ENCODE measurements around the gene GRIK1.

The GRIK1 gene

DNA sequence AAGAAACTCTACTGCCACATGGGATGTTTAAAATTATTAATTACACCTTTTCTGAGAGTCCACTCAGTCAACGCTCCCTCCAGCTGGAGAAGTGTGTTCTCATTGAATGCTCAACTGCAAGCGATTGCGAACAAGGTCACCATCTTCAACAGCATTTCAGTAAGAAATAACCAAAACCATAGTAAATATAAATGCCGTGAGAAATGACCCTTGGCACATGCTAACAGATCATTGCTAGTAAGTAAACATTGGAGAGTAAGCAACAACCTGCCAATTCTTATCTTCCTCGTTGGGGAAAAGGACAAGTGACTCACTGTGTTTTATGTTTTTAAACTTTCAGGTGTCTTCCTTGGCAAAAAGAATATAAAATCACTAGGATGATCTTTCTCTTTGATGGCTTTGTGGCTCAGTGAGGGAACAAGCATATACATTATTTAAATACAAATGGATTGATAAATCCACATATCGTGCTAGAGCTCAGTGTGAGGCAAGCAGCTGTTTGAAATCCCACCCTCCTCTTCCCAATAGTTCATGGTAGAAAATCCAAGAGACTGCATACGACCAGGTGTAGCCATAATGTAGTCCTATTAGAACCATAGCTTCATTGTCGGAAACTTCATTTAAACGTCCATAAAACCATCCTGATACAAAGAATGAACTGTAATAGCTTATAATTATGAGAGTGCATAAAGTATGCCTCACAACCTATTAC, 214.6 kb downstream of the GRIK1 start:
- Histone ChIP-seq H3K4me1 (ENCODE audit: control insufficient read depth in 1 of 2, insufficient read depth in 1 of 2, low read depth in 1 of 2, low read length in 1 of 2) (no peaks in the 10 kb centered on the region), H3K27ac (no peak overlapping the region), H3K27me3 (no peaks in the 10 kb centered on the region), H3K9me3 (no peaks in the 10 kb centered on the region), H3K36me3 (no peaks in the 10 kb centered on the region), H3K4me3 (ENCODE audit: low read depth in 1 of 2, low read length in 1 of 2) (no peak overlapping the region)
- TF ChIP-seq, protein P1, sequence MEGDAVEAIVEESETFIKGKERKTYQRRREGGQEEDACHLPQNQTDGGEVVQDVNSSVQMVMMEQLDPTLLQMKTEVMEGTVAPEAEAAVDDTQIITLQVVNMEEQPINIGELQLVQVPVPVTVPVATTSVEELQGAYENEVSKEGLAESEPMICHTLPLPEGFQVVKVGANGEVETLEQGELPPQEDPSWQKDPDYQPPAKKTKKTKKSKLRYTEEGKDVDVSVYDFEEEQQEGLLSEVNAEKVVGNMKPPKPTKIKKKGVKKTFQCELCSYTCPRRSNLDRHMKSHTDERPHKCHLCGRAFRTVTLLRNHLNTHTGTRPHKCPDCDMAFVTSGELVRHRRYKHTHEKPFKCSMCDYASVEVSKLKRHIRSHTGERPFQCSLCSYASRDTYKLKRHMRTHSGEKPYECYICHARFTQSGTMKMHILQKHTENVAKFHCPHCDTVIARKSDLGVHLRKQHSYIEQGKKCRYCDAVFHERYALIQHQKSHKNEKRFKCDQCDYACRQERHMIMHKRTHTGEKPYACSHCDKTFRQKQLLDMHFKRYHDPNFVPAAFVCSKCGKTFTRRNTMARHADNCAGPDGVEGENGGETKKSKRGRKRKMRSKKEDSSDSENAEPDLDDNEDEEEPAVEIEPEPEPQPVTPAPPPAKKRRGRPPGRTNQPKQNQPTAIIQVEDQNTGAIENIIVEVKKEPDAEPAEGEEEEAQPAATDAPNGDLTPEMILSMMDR (IDR thresholded peaks at IDR 0.05): no peak

DNA sequence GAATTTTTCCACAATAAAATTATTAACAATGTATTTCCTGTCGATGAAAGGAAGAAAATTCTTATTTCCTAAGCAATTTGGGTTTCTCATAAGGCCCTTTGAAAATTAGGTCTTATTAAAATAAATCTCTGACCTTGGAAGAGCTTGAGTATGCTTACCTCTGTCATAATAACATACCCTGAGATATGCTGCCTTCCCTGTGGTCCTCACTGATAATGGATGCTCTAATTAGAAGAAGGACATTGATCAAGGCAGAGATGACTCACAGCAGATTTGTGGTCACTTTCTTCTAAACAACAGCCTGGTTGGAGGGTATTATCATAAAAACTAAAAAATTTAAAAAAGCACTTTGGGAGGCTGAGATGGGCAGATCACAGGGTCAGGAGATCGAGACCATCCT, 217.8 kb downstream of the GRIK1 start:
- H3K27me3 ChIP-seq: no peaks in the 10 kb centered on the region
- H3K4me1 ChIP-seq (ENCODE audit: control insufficient read depth in 1 of 2, insufficient read depth in 1 of 2, low read depth in 1 of 2, low read length in 1 of 2): no peaks in the 10 kb centered on the region
- H3K36me3 ChIP-seq: no peaks in the 10 kb centered on the region
- TF ChIP-seq, protein P1 (IDR thresholded peaks at IDR 0.05): no peak
- H3K9me3 ChIP-seq: no peaks in the 10 kb centered on the region
- H3K4me3 ChIP-seq (ENCODE audit: low read depth in 1 of 2, low read length in 1 of 2): no peak overlapping the region
- H3K27ac ChIP-seq: no peak overlapping the region

DNA sequence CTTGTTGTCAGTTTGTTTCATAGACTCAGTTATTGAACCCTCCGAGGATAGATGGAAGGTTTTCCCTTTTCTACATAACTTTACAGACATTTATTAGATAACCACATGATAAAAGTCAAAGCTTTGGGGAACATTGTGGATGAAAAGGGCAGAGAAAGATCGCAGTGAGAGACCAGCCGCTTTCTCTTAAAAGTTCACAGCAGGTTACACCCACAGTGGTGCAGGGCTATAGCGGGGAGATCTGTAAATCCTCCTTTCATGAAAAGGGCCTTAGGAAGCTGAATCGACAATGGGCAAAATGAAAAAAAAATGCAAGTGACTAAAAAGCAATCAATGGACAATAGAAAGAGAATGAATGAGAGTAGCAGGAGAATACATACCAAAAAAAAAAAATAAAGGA, 218.6 kb downstream of the GRIK1 start:
- Histone ChIP-seq H3K4me3 (ENCODE audit: low read depth in 1 of 2, low read length in 1 of 2) (no peak overlapping the region), H3K36me3 (no peaks in the 10 kb centered on the region), H3K9me3 (no peaks in the 10 kb centered on the region), H3K4me1 (ENCODE audit: control insufficient read depth in 1 of 2, insufficient read depth in 1 of 2, low read depth in 1 of 2, low read length in 1 of 2) (no peaks in the 10 kb centered on the region), H3K27me3 (no peaks in the 10 kb centered on the region), H3K27ac (no peak overlapping the region)
- TF ChIP-seq, protein P1 (IDR thresholded peaks at IDR 0.05): no peak

DNA sequence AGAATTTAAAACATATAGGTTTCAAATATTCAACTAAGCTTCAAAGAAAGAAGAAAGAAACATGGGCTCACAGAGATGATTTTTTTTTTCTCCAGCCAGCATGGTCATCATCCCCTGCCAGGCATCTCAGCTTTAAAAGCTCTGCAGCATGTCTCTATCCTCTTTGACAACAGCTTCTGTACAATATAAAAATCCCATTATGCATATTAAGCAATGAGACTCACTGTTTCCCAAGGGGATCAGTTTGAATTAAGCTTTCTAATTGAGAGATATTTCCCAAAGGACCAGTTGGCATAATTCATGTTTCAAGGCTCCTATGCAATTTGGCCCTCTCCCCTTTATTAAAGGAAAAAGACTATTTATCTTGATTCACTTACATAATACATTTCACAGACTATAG, 220.3 kb downstream of the GRIK1 start:
- TF ChIP-seq, protein P1 (IDR thresholded peaks at IDR 0.05): no peak
- Histone ChIP-seq H3K27ac (no peak overlapping the region), H3K27me3 (no peaks in the 10 kb centered on the region), H3K36me3 (no peaks in the 10 kb centered on the region), H3K4me1 (ENCODE audit: control insufficient read depth in 1 of 2, insufficient read depth in 1 of 2, low read depth in 1 of 2, low read length in 1 of 2) (no peaks in the 10 kb centered on the region), H3K9me3 (no peaks in the 10 kb centered on the region), H3K4me3 (ENCODE audit: low read depth in 1 of 2, low read length in 1 of 2) (no peak overlapping the region)

DNA sequence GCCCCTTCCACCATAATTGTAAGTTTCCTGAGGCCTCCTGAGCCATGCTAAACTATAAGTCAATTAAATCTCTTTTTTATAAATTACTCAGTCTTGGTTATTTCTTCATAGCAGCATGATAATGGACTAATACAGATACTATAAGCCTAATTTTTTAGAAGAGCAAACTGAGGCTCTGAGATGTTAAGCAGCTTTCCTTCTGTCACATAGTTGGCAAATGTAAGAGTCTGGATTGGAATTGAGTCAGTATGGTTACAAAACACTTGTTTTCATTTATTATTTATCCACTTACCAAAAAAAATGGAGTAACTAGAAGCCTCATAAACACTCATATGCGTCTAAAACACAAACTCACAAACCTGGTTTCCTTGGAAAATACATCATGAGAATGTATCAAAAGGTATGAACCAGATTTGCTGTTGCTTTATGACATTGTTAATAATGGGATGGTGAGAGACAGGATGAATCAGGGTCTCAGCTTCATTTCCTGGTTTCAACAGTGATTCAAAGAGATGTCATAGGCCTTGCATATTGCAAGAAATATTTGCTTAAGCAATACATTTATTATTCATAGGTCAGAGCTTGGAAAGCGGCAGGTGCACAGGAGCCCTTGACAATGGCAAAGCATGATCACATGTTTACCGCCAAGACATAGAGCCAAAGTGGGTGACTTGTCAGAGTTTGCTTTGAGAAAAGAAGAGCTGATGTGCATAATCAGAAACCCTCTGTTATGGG, 221.5 kb downstream of the GRIK1 start:
- Histone ChIP-seq H3K4me3 (ENCODE audit: low read depth in 1 of 2, low read length in 1 of 2) (no peak overlapping the region), H3K27ac (no peak overlapping the region), H3K27me3 (no peaks in the 10 kb centered on the region), H3K36me3 (no peaks in the 10 kb centered on the region), H3K9me3 (no peaks in the 10 kb centered on the region), H3K4me1 (ENCODE audit: control insufficient read depth in 1 of 2, insufficient read depth in 1 of 2, low read depth in 1 of 2, low read length in 1 of 2) (no peaks in the 10 kb centered on the region)
- TF ChIP-seq, protein P1 (IDR thresholded peaks at IDR 0.05): no peak

Measured in neutrophil (primary cell).